HepG2 (cell line): Measurements from ENCODE around the gene C16orf54. TPM values are rescaled to one million over a fixed set of nuclear protein-coding genes. Genes with fewer than 3 reads are reported as not detected.
"Not testable (repeated sequence)": the region's sequence is repeated elsewhere in the genome, so short reads cannot be mapped to it uniquely, and the experiment has no call there.

Source experiments
- ATAC-seq: fragments of 200-7000 bp; cut with Tn5 transposase; 3 replicates; pipeline ENCODE4 v1.9.1; 2020; ENCODE audit warnings: mild to moderate bottlenecking, moderate library complexity
- BruUV-seq: library from RNA; stranded (reverse); fragments of 400-500 nt; replicated peaks from 2 replicates; lab custom pipeline; 2021; lab: Mats Ljungman, UMichigan
- CTCF ChIA-PET: fragments of 300-600 bp; formaldehyde crosslinking; extraction: SDS; loops from one replicate; lab custom pipeline; 2021; ENCODE audit warnings: low total read pairs, inconsistent platforms, low intra/inter-chr PET ratio; lab: Yijun Ruan, JAX
- POLR2A ChIA-PET: fragments of 350-600 bp; sonication (Branson Sonifier 250); formaldehyde crosslinking; loops from one replicate; lab custom pipeline; 2020; ENCODE audit warnings: antibody characterized with exemption, inconsistent platforms; lab: Yijun Ruan, JAX
- DNase-seq: peaks from one replicate; pipeline ENCODE4 v3.0.0-alpha.2; 2015; ENCODE audit warnings: low spot score
- FAIRE-seq: peaks from 3 replicates; lab custom pipeline; 2011; peaks lifted over from hg19 to GRCh38; lab: Jason Lieb, UNC
- H2AFZ ChIP-seq: one replicate; pipeline ENCODE4 v1.6.1; 2011; ENCODE audit warnings: low read length, inconsistent platforms
- H3K27ac ChIP-seq: fragments of 300-600 bp; 3 replicates; pipeline ENCODE4 v1.8.0; 2011; ENCODE audit warnings: mixed run types, mild to moderate bottlenecking, mixed read lengths, low read length, inconsistent platforms; ENCODE audit not compliant: insufficient read depth; ENCODE audit errors: extremely low read length
- H3K27me3 ChIP-seq, 2 experiments: fragments of 200-600 bp in 1 of 2; 2 replicates in 1 of 2; 3 replicates in 1 of 2; pipeline versions ENCODE4 v1.6.0 to v1.8.0; 2011; ENCODE audit warnings: low read length in 2 of 2, mild to moderate bottlenecking in 2 of 2, moderate library complexity in 2 of 2, inconsistent platforms in 1 of 2; ENCODE audit not compliant: insufficient read depth in 2 of 2, control insufficient read depth in 1 of 2
- H3K36me3 ChIP-seq, 2 experiments: fragments of 200-600 bp in 1 of 2; replicated peaks in 1 of 2; 2 replicates in 1 of 2; 3 replicates in 1 of 2; pipeline versions ENCODE4 v1.5.1 to v1.8.0; 2011; ENCODE audit warnings: low read length in 2 of 2, inconsistent platforms in 1 of 2; ENCODE audit not compliant: insufficient read depth in 2 of 2, control insufficient read depth in 1 of 2
- H3K4me1 ChIP-seq: 2 replicates; pipeline ENCODE4 v1.5.1; 2012; ENCODE audit warnings: low read length, inconsistent platforms; ENCODE audit not compliant: insufficient read depth
- H3K4me2 ChIP-seq: 2 replicates; pipeline ENCODE4 v1.6.0; 2011; ENCODE audit warnings: low read depth, low read length, inconsistent platforms
- H3K4me3 ChIP-seq, 3 experiments: fragments of 200-600 bp in 1 of 3; sonication (generic), shearing (Covaris generic) in 1 of 3; replicated peaks in 1 of 3; 2 replicates each; pipeline ENCODE4 v1.5.1; 2011 to 2016; ENCODE audit warnings: low read length in 3 of 3, inconsistent platforms in 2 of 3, low read depth in 2 of 3, mild to moderate bottlenecking in 2 of 3, control low read depth in 1 of 3, mixed read lengths in 1 of 3; ENCODE audit not compliant: insufficient read depth in 1 of 3
- H3K79me2 ChIP-seq: one replicate; pipeline ENCODE4 v1.6.1; 2011; ENCODE audit warnings: low read length, inconsistent platforms; ENCODE audit not compliant: insufficient read depth
- H3K9ac ChIP-seq: 2 replicates; pipeline ENCODE4 v1.6.0; 2011; ENCODE audit warnings: mild to moderate bottlenecking, low read depth, low read length, inconsistent platforms; ENCODE audit not compliant: insufficient read depth
- H3K9me3 ChIP-seq: 2 replicates; pipeline ENCODE4 v1.5.1; 2012; ENCODE audit warnings: mild to moderate bottlenecking, low read length
- H4K20me1 ChIP-seq: 2 replicates; pipeline ENCODE4 v1.6.0; 2011; ENCODE audit warnings: inconsistent platforms, mild to moderate bottlenecking, low read length, moderate library complexity; ENCODE audit not compliant: insufficient read depth
- FIP1L1 ChIP-seq: fragments of 200-400 bp; formaldehyde crosslinking; IDR thresholded peaks from 2 replicates; pipeline ENCODE4 v1.6.1; 2018; ENCODE audit warnings: low read depth, mild to moderate bottlenecking, low read length, moderate library complexity, borderline replicate concordance; ENCODE audit not compliant: insufficient read depth
- HMGXB3 ChIP-seq: sonication (generic); formaldehyde crosslinking; IDR thresholded peaks from 2 replicates; pipeline ENCODE4 v1.4.0; 2020; ENCODE audit warnings: missing genetic modification reagents, borderline replicate concordance
- MEIS1 ChIP-seq: sonication (generic); formaldehyde crosslinking; IDR thresholded peaks from 2 replicates; pipeline ENCODE4 v1.9.0; 2021; ENCODE audit warnings: mild to moderate bottlenecking, missing genetic modification reagents, moderate library complexity, borderline replicate concordance
- RXRA ChIP-seq: sonication (generic); formaldehyde crosslinking; IDR thresholded peaks from 2 replicates; pipeline ENCODE4 v1.5.1; 2020; ENCODE audit warnings: missing genetic modification reagents
- ZMYM3 ChIP-seq: sonication (generic); formaldehyde crosslinking; IDR thresholded peaks from 2 replicates; pipeline ENCODE4 v1.5.1; 2020; ENCODE audit warnings: mild to moderate bottlenecking, missing genetic modification reagents
- ZNF256 ChIP-seq: sonication (generic); formaldehyde crosslinking; conservative IDR thresholded peaks from 2 replicates; pipeline ENCODE4 v1.4.0; 2020; ENCODE audit warnings: missing genetic modification reagents
- ZNF770 ChIP-seq: sonication (generic); formaldehyde crosslinking; IDR thresholded peaks from 2 replicates; pipeline ENCODE4 v1.5.0; 2020; ENCODE audit warnings: mild to moderate bottlenecking, missing genetic modification reagents
- WGBS: methylation state at CpG from one replicate; pipeline ENCODE4 v1.1.6; 2017; ENCODE audit warnings: low lambda C conversion rate; 5-methylcytosine and 5-hydroxymethylcytosine counted together
- in situ Hi-C: cut with HindIII; loops from 2 replicates; pipeline ENCODE4 v1.10.0; 2017; ENCODE audit warnings: low pct_unique_long_range_greater_than_20kb; ENCODE audit not compliant: extremely low pct_ligation_motif_present
- intact Hi-C: fragments of 100-400 bp; cut with micrococcal nuclease; formaldehyde crosslinking; loops from one replicate; pipeline ENCODE4 v1.10.0; 2022; ENCODE audit not compliant: unreplicated experiment
- polyA plus RNA-seq, 8 experiments: library from polyadenylated mRNA; depleted of rRNA in 3 of 8; stranded (reverse) in 7 of 8; unstranded in 1 of 8; fragments of >200 nt; fragmentation: Illumina TruSeq in 4 of 8; extraction: Trizol in 4 of 8; gene quantifications; 2 replicates each; pipeline versions ENCODE4 v1.2.1 to v1.2.3, GENCODE V29; 2011 to 2016; ENCODE audit warnings: low read depth in 4 of 8, missing spikeins in 1 of 8, mixed read lengths in 1 of 8; ENCODE audit not compliant: insufficient read depth in 1 of 8
- total RNA-seq, 5 experiments: library from RNA; depleted of rRNA; stranded (reverse); fragments of >200 nt; fragmentation: Illumina TruSeq; extraction: Trizol; gene quantifications; 2 replicates each; pipeline ENCODE4 v1.2.3, GENCODE V29; 2016; ENCODE audit warnings: low read depth in 1 of 5

Gene C16orf54
- total and polyA plus RNA-seq, 2 of the 13 experiments (the other 11 are each of a cell fraction or from before 2014, with no cell fraction given) = not detected

GRCh38 chr16:29787155-29787554 is 41.4 kb upstream of the C16orf54 start:
- intact Hi-C loops, H3K27me3 ChIP-seq, DNase-seq, H3K4me2 ChIP-seq, FAIRE-seq, H3K9me3 ChIP-seq, H3K36me3 ChIP-seq, BruUV-seq, H3K9ac ChIP-seq, H4K20me1 ChIP-seq, CTCF ChIA-PET, ATAC-seq, H2AFZ ChIP-seq, H3K27ac ChIP-seq, in situ Hi-C loops, H3K4me3 ChIP-seq: not testable (repeated sequence)
- H3K79me2 ChIP-seq = peaks cover 15% of the 10 kb centered on the region
- H3K4me1 ChIP-seq = peaks cover 54% of the 10 kb centered on the region
- POLR2A ChIA-PET = interaction anchor here (1.1 kb wide), 1 partner anchor 17 kb away, joined by 3 read pairs; no protein-coding TSS in a partner anchor
- 45% methylated on average over 4 of the region's 4 CpGs for WGBS
- TF ChIP-seq ZNF770 (CRISPR knock-in tag) (peak; percentile 81), ZMYM3 (CRISPR knock-in tag) (0 out of 2 replicates have a peak, but pooled peaks have one; percentile 52), ZNF256 (0 out of 2 replicates have a peak, but pooled peaks have one; percentile 34)

- Histone ChIP-seq H3K9me3 (no peaks in the 10 kb centered on the region), H3K4me2 (peak overlapping the region; percentile 49), H3K4me1 (peaks cover 46% of the 10 kb centered on the region), H3K79me2 (no peaks in the 10 kb centered on the region), H3K27me3 (peaks cover 2 to 15% of the 10 kb centered on the region in 2 experiments; a peak in 4 of 5 replicates), H3K4me3 (peak overlapping the region in 1 of 3 experiments; percentile 57; a peak in 1 of 6 replicates), H2AFZ (peak overlapping the region; percentile 67), H3K27ac (no peak overlapping the region), H3K9ac (no peak overlapping the region), H4K20me1 (no peaks in the 10 kb centered on the region), H3K36me3 (no peaks in the 10 kb centered on the region)
- FAIRE-seq (no peak), DNase-seq (no peak), ATAC-seq (peak; percentile 87)
- no TSS peak for BruUV-seq
- WGBS = 48% methylated on average over 38 of the region's 38 CpGs
- ChIA-PET POLR2A (interaction anchor here (0.6 to 1.5 kb wide), 7 partner anchors 12 to 116 kb away, joined by 3 to 7 read pairs (median 4); partner anchors contain the start of genes ASPHD1 and QPRT), CTCF (interaction anchor here (1.1 to 1.9 kb wide), 2 partner anchors 49 to 56 kb away, joined by 4 to 6 read pairs; no protein-coding TSS in a partner anchor)
- in situ Hi-C loops = no loop called here
- intact Hi-C loops = no loop called here
- TF ChIP-seq MEIS1 (CRISPR knock-in tag) (no peak), RXRA (CRISPR knock-in tag) (peak; percentile 67), FIP1L1 (no peak), HMGXB3 (CRISPR knock-in tag) (peak; percentile 32; the same call in 1 of the 2 replicates)
These were observed 39.2 kb upstream of the C16orf54 start for GRCh38 chr16:29784901-29785500.
